Activated T-cell treated with anti-CD3 and anti-CD28 coated beads, Interleukin-2, amount 50 U/mL, for 48 hours (primary cell): ENCODE data around the gene CCL20.
A peak's percentile ranks its signal among the peaks of the same experiment; 100 is the strongest.

Source experiments
- DNase-seq, 2 experiments: peaks; one replicate each; pipeline ENCODE4 v3.0.0-alpha.2; 2020

Gene CCL20

GRCh38 chr2:227804975-227805374, 8.7 kb upstream of the CCL20 start:
- no peak for DNase-seq

DNA sequence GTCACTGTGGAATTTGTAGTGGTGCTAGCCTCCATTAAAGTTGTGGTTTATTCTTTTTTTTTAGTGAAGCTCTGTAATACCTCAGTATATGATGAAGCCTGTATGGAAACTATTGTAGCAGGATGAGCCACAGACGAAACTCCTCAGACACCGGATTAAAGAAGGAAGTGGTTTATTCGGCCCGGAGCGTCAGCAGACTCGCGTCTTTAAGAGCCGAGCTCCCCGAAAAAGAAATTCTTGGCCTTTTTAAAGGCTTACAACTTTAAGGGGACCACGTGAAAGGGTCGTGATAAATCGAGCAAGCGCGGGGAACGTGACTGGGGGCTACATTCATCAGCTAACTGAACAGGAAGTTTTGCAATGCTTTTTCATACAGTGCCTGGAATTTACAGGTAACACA, 8.1 kb upstream of the CCL20 start:
- DNase-seq: no peak

- DNase-seq: no peak
Observed at GRCh38 chr2:227808936-227809335, 4.7 kb upstream of the CCL20 start.

GRCh38 chr2:227812001-227812400, 1.6 kb upstream of the CCL20 start:
- no peak for DNase-seq

GRCh38 chr2:227813229-227813561, 447 bp upstream of the CCL20 start:
- no peak for DNase-seq

DNA sequence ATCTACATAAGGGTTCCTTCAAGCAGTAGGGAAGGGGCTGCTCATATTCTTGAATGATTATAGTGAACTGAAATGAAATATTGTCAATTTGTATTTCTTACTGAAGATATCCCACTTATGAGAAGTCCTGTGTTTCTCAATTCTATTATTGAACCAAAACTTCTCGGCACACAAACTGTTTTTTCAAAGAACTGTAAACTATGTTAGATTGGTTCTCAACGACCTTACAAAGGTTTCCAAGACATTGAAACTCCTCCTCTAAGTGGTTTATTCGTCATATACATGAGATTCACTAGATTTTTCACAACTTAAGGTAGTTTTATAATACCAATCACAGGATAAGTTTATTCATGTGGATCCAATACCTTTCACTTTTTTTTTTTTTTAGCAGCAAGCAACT, 1.4 kb downstream of the CCL20 start:
- no peak for DNase-seq

DNA sequence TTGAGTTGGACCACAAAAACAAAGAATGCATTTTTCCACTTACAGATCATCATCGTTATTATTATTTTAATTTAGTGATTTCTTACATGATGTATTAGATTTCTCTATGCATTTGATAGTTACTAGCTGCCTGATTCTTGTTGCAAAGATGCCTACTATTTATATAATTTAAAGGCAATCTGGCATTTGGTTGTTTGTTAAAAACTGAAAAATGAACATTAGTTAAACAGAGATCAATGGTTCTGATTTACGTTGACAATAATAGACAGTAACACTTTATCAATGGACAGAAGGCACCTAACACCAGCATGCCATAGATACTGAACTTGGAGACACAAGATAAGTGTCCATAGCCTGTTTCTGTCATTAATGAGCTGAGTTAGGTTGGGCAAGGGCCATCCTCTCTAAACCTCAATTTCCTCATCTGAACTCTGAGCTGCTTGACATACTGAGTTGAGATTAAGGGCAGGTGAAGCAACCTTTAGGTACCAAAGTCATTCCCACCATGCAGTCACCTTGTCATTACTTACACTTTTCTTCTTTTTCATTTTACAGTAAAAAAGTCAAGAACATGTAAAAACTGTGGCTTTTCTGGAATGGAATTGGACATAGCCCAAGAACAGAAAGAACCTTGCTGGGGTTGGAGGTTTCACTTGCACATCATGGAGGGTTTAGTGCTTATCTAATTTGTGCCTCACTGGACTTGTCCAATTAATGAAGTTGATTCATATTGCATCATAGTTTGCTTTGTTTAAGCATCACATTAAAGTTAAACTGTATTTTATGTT, 3.1 kb downstream of the CCL20 start:
- no peak for DNase-seq

GRCh38 chr2:227817336-227817735, 3.7 kb downstream of the CCL20 start:
- DNase-seq: no peak

- DNase-seq: peak; percentile 85 to 87
Observed at GRCh38 chr2:227817850-227818674, 4.4 kb downstream of the CCL20 start.

DNA sequence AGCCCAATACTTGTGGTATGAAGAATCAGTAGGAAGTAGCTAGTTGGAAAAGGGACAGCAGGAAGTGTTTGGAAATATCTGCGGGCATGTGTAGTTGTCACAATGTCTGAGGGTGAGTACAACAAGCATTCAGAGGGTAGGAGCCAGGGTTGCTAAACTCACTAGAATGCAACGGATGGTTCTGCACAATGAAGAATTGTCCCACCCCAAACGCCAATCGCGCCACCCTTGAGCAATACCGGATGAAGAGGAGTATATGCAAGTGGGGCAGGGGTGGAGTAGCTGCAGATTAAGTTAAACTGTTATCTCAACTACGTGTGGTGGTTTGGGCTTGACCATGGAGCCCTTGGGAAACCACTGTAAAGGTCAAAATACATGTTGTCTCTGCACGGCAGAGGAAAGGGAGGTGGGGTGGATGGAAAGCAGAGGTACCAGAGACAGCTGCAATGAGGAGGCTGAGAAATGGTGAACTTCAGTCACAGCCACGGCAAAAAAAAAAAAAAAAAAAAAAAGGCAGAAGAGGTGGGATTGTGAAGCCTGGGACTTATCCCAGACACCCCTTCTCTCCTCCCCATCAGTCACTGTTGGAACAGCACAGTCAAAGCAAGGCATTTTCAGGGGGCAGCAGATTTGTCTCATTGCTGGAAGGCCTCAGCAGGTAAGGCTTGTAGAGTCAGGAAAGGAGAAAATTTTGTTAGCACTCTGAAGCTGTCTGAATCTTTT, 5.2 kb downstream of the CCL20 start:
- peak; percentile 29 to 37 for DNase-seq

DNA sequence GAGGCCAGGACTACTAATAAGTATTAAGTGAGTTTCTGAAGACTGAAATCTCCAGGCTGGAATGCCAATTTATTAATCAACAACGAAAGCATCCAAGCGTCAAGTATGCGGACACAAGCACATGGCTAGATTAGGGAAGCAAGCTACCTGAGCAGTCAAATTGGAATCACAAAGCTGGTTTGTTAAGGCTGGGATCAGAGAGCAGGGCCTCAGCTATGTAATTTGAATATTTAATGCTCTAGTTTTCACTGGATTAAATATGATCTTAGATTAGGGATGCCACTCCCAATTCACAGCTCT, 5.7 kb downstream of the CCL20 start:
- no peak for DNase-seq

- DNase-seq: no peak
Observed at GRCh38 chr2:227821043-227821942, 7.7 kb downstream of the CCL20 start.

DNA sequence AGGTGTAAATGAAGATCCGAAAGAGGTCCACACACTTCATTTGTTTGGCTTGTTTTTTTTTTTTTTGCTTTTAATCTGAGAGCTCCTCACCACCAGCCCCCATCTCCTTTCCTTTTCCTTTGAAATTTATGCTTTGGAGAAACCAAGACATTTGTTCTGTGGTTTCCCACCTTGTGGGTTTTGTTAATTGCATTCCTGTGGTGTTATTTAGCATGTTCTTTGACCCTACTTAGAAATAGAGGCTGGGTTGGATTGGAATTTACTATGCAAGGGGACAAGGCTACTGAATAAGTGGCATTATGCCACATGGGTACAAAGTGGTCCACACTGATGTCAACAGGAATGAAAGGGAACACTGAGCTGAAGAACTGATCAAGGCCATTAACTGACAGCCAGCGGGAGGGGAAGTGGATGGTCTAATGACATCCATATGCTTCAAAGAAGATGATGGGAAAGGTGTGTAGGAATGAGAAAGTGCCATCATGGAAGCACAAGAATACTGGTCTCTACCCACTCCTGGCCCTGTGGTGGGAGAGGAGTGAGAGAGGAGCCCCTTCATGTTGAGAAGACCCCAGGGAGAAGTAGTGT, 8.9 kb downstream of the CCL20 start:
- DNase-seq: no peak

- DNase-seq: no peak
Observed at GRCh38 chr2:227823922-227824321, 10.3 kb downstream of the CCL20 start.

- no peak for DNase-seq
Observed at GRCh38 chr2:227824711-227825110, 11.1 kb downstream of the CCL20 start.

GRCh38 chr2:227826019-227826521, 12.4 kb downstream of the CCL20 start:
- DNase-seq: no peak

GRCh38 chr2:227826563-227826962, 12.9 kb downstream of the CCL20 start:
- DNase-seq: no peak

GRCh38 chr2:227827143-227827542, 13.5 kb downstream of the CCL20 start:
- no peak for DNase-seq

- no peak for DNase-seq
Observed at GRCh38 chr2:227828477-227828912, 14.9 kb downstream of the CCL20 start.

DNA sequence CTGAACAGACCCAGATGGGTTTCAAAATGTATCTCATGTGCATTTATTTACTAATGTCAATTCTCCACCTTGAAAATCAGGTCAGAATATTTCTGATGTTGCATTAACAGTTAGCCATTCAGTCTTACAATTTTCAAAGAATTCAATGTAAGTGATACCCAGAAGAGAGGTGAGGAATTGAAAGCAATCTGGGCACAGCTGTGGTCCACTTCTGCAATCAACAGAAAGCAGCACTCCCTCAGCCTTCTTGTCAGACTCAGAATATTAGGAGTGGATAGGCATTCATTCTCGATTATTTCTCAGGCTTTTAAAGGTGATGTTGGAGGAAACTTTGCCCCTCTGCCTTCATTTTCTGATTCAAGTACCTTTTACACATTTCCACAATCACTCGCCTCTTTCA, 15.7 kb downstream of the CCL20 start:
- DNase-seq: no peak

GRCh38 chr2:227834423-227834822, 20.8 kb downstream of the CCL20 start:
- no peak for DNase-seq
